ENCODE results near the gene FOXR1.
"Not testable (repeated sequence)": the region's sequence is repeated elsewhere in the genome, so short reads cannot be mapped to it uniquely, and the experiment has no call there.

- TF ChIP-seq, protein P1, sequence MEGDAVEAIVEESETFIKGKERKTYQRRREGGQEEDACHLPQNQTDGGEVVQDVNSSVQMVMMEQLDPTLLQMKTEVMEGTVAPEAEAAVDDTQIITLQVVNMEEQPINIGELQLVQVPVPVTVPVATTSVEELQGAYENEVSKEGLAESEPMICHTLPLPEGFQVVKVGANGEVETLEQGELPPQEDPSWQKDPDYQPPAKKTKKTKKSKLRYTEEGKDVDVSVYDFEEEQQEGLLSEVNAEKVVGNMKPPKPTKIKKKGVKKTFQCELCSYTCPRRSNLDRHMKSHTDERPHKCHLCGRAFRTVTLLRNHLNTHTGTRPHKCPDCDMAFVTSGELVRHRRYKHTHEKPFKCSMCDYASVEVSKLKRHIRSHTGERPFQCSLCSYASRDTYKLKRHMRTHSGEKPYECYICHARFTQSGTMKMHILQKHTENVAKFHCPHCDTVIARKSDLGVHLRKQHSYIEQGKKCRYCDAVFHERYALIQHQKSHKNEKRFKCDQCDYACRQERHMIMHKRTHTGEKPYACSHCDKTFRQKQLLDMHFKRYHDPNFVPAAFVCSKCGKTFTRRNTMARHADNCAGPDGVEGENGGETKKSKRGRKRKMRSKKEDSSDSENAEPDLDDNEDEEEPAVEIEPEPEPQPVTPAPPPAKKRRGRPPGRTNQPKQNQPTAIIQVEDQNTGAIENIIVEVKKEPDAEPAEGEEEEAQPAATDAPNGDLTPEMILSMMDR (IDR thresholded peaks at IDR 0.05; ENCODE audit: insufficient read depth, low read depth, low read length): not testable (repeated sequence)
- TF ChIP-seq EZH2 (IDR thresholded peaks at IDR 0.05; ENCODE audit: insufficient read depth, low read length): not testable (repeated sequence)
Observed at GRCh38 chr11:118953976-118954375, 17.6 kb upstream of the FOXR1 start.
